Cortex of kidney (tissue), 1 donor: ENCODE results near the gene RHCE.
"Not testable (repeated sequence)": the region's sequence is repeated elsewhere in the genome, so short reads cannot be mapped to it uniquely, and the experiment has no call there.

Source experiments
- DNase-seq: peaks from one replicate; lab custom pipeline; 2025; lab: John Stamatoyannopoulos, UW

The RHCE gene

DNA sequence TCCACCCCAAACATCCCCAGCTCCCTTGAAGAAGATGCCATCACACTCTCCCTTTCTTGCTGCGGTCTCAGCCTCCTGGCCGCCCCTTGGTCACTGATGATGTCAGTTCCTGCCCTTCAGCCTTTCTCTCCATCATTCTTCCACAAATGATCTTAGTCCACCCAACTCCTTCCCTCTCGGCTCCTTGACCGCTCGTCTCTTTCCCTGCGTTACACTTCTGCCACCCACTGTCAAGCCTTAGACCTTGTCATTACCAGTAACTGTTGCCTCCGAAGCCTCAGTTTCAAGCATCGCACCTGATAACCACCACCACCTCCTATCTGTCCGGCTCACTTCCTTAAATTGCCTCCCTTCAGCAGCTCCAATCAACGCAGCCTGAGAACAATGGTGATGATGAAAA, 23.1 kb downstream of the RHCE start:
- not testable (repeated sequence) for DNase-seq

DNA sequence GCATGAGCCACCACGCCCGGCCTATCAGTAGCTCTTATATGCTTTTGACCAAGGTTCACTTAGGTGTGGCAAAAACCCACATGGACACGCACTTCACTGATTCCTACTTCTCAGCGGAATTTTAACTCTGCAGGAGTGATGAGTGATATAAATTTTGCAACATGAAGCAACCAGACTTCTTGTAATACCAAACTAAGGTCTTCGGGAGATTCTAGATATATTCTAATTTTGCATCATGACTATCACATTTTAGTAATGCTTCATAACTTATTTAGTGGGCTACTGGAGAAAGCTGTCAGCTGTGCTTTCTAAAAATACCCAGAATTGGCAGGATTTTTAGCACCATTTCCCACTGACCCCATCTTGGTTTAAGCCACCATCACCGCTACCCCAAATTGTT, 27.8 kb downstream of the RHCE start:
- DNase-seq: no peak

DNA sequence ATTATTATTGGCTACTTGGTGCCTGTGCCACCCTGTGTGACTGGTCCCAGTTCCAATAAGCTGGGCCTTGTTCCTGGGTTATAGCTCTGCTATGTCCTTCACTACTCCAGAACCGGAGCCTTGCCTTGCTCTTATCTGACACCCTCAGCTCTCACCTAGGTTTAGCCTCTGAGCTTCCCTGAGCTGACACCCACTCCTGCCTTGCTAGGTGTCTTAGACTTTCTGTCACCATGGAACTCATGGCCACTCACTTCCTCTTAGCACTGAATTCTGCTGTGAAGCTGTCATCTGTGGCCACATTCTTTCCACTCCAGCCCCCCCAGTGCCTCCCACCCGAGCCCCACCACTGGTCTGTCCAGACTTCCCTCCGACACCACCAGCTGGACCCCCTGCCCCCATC, 30.9 kb downstream of the RHCE start:
- not testable (repeated sequence) for DNase-seq

DNA sequence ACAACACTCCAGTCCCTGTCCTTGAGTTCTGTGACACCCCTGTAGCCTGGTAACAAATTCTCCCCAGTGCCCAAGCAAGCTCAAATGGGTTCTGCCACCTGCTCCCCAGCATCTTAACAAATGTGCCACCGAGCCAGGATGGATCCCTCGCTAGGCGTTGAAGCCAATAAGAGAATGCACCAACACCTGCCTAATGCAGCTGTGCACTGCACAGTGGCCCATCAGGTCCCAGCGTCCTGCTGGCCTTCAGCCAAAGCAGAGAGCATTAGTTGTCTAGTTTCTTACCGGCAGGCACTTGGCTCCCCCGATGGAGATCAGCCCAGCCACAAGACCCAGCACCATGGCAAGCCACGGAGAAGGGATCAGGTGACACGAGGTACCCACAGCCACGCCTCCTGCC, 31.9 kb downstream of the RHCE start:
- not testable (repeated sequence) for DNase-seq

DNA sequence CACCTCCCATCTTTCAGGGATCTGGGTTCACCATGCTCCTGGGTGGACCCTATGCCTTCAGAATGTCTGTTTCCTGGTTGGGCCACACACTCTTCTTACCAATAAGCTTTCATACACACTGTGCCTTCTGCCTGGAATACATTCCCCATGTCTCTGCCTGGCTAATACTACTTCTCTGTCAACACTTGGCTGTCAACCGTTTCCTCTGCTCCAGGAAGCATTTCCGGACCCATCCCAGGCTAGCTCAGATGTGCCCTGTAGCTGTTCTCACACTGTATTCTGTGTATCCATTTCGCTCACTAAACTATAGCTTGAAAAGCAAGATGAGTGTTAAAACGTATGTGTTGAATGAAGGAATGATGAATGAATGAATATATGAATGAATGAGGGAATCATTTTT, 33.5 kb downstream of the RHCE start:
- DNase-seq: not testable (repeated sequence)

DNA sequence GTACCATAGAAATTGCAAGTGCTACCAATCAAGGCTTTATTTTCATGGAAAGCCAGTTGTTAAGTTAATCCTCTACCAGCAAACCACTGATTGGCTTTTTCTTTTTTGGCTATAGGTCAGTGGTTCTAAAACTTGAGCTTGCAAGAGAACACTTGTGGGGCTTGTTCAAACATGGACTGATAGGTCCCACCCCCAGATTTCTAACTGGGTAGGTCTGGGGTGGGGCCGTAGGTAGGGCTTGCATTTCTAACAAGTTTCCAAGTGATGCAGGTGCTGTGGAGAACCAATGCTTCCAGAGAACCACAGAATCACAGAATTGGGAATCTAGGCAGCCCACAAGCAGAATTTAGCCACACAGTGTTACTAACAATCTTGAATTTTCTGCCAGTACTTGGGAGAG, 36.8 kb downstream of the RHCE start:
- not testable (repeated sequence) for DNase-seq

DNA sequence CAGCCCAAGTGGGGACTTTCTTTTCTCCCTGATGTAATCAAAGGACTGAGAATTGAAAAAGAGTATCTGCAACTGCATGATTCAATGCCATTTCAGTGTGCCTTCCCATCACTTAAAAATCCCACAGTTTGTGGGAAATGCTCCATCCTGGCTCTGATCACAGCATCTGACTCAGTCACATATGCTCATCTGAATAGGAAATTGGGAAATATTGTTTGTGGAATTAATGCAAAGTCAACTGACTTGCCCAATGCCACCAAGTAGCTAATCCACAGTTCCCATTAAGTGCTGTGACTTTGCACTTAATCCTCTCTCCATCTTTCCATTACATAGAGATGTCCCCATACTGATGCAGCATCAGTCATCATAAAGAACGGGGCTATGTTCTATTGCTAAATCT, 37.5 kb downstream of the RHCE start:
- DNase-seq: not testable (repeated sequence)

DNA sequence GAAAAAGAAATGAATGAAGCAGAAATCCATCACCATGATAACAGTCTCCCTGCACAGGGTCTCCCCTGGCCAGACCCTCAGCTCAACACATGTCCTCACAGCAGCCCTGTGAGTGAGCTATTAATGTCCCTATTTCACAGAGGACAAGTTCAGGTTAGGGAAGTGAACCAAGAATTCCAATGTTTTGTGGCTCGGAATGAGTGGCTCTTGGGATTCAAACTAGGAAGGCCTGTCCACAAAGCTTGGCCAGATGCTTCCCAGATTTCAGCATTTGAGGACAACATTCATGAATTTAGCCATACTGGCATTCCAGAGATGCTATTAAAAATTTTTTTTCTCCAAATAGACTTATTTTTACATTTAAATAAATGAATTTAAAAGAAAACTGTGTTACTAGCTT, 38.1 kb downstream of the RHCE start:
- DNase-seq: not testable (repeated sequence)

DNA sequence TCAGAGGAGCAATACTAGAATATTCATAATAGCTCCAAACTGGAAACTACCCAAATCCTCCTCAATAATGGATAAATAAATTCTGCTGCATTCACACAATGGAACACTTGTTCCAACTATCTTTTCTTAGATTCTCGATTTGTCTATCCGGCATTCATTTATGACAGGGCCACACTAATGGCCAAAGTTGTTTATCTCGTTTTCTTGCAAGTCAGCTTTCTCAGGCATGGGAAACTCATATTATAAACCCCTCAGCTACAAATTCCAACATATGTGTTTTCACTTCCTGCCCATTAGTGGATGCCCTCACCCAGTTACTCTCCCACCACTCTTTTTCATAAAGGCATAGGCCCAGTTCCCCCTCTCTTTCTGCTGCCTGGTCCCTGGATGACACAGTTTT, 42.3 kb downstream of the RHCE start:
- DNase-seq: not testable (repeated sequence)

DNA sequence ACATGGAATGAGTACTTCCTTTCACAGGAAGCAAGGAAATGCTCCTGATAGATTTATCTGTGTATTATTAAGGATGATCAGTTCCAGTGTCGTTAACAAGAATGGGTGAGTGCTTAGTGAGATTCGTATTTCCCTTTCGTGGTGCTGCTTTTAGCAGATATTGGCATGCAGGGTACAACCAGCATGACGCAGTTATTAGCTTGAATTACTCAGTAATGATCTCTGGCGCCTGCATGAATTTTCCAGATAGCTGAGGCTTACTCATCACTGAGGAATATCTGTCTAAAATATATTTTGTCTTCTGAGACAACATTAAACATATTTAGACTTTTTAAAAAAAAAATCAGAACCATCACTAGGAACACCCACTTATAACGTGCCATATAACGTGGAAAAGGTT, 48.9 kb downstream of the RHCE start:
- DNase-seq: not testable (repeated sequence)

DNA sequence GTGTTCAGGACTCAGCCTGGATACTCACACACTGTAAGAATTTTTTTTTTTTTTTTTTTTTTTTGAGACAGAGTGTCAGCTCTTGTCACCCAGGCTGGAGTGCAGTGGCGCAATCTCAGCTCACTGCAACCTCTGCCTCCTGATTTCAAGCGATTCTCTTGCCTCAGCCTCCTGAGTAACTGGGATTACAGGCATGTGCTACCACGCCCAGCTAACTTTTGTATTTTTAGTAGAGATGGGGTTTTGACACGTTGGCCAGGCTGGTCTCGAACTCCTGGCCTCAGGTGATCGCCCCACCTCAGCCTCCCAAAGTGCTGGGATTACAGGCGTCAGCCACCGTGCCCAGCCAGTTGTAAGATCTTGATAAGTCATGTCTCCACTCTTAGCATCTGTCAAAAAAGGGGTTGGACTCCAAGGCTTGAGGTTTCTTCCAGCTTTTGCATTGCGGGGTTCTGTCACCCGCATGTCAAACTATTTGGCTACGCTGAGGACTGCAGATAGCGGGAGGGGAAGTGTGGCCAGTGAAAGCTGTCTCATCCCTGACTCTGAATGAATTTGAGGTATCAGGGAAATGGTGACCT, 50.8 kb downstream of the RHCE start:
- not testable (repeated sequence) for DNase-seq

DNA sequence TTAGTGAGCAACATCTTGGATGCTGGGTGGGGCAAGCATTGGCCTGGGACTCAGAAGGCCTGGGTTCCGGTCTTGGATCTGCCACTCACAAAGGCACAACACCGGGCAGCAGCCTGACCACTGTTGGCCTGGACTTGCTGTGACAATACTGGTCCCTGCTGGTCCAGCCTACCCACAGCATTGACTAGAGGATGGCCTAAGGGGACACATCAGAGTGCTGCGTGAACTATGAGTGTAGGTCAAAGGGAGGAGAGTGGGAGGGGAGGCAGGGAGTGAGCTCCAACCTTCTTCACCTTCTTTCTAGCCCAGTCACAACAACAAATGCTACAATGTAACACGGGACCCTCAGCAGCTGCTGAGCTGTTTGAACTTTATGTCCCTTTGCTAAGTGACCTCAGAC, 51.4 kb downstream of the RHCE start:
- DNase-seq: no peak

DNA sequence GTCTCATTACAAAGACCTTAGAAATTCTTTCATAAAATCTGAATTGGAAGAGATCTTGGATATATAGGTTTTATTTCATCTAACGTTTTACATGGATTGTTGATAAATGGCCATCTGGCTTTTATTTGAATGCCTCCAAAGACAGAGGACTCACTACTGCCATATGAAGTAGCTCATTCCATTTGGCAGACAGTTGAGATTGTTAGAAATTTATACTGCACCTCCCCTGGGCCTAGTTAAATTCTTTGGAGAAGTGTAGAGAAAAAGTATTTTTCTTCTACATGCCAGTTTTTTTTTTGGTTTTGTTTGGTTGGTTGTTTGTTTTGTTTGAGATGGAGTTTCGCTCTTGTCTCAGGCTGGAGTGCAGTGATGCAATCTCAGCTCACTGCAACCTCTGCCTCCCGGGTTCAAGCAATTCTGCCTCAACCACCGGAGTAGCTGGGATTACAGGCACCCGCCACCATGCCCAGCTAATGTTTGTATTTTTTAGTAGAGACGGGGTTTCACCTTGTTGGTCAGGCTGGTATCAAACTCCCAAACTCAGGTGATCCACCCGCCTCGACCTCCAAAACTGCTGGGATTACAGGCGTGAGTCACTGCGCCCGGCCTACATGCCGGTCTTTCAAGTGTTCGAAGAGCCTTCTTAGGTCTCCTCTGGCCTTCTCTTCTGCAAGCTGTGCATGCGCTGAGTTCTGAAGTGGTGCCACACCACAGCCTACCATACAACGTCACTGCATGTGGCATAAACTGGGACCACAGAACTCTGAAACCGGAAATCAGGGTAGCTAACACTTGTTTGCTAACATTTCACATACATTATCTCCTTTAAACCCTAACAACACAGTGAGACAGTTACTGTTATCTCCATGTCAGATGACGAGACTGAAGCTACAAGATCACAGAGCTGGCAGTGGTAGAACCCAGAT, 57.7 kb downstream of the RHCE start:
- DNase-seq: not testable (repeated sequence)

DNA sequence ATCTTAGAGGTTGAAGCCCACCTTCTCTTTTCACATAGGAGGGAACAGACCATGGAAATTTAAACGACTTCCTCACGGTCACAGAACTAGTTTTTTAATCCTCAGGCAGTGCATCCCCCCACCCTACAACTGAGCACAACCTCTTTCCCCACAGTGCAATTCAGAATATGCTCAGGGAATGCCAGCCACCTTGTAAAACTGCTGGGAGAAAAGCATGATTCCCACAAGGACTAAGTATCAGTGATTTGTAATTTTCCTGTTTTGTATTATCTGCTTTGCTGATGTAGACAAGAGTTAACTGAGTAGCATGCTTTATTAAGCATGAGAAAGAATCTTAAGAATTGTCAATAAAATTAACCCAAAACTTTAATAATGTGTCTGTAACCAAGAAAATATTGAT, 58.7 kb downstream of the RHCE start:
- DNase-seq: no peak

DNA sequence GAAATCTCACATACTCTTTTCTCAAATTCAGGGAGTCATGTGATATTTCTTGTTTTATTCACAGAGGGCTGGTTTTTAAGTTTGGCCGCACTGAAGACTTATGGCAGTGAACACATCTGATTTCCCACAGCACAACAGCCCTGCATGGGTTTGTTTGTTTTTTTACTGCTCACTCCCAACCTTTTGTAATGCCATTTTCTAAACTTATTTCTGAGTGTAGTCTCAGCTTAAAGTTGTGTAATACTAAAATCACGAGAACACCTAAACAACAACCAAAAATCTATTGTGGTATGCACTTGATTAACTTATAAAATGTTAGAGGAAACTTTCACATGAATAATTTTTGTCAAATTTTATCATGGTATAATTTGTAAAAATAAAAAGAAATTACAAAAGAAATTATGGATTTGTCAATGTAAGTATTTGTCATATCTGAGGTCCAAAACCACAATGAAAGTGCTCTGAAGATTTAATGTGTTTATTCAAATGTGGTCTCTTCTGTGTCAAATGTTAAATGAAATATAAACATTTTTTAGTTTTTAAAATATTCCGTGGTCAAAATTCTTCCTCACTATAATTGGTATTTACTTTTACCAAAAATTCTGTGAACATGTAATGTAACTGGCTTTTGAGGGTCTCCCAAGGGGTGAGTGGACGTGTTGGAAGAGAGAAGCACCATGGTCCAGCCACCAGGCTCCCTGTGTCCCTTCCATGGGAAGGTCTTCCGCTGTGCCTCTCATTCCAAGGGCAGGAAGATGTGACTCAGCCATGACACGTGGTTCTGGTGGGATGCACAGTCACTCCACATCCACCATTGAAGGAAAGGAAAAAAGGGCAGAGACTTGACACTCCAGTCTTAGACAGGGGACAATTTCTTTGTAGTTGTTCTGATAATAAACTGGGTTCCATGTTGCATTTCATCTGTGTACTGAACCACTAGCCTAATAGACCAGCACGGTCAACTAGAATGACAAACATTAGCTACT, 59.7 kb downstream of the RHCE start:
- DNase-seq: no peak

DNA sequence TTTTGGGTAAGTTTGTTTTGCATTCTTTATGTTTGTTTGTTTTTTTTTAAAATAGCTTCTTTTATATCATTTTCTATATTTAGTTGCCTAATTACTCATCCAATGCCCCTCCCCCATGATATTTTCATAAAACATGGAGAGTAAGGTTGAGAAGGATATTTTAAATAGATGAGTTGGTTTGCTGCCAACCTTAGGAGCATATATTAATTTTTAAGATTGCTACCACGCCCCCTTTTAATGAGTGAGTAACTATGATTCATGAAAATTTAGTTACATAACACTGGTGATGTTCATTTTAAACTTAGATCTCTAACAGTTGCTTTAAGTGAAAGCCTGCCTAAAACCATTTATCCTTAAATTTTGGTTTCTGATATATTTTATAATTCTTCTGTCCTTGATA, 63.8 kb downstream of the RHCE start:
- DNase-seq: no peak

DNA sequence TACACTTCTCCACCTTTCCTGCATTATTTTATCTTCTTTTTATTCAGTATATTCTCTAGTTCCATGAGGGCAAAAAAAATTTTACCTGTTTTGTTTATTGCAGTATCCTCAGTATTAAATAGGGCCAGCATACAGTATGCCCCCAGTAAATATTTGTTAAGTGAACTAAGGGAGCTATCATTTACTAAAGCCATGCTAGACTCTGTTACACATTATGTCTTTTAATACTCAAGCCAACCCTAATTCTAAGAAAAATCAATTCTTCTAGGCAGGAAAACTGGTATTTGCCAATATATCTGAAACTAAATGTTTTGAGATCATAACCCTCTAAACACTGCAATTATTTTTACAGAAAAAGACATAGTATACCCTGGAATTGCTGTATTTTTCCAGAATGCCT, 64.2 kb downstream of the RHCE start:
- DNase-seq: no peak

DNA sequence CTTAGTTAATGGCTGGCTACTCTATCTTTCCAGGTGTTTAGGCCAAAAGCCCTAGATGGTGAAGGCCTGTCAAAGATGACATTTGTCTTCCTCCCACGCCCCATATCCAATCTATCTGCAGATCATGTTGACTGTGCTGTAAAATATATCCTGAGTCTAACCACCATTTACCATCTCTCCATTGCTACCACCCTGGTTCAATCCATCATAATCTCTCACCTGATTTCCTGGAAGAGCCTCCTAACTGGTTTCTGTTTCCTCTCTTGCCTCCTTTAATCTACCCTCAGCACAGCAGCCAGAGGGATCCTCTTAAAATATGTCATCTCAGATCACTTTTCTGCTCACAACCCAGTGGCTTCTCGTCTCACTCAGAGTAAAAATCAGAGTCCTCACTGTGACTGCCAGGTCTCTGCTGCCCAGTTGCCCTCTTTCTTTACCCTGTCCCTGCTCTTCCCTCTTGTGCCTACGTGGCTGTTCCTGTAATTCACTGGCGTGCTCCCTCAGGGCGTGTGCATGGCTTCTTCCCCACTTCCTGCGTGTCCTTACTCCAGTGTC, 64.7 kb downstream of the RHCE start:
- no peak for DNase-seq

DNA sequence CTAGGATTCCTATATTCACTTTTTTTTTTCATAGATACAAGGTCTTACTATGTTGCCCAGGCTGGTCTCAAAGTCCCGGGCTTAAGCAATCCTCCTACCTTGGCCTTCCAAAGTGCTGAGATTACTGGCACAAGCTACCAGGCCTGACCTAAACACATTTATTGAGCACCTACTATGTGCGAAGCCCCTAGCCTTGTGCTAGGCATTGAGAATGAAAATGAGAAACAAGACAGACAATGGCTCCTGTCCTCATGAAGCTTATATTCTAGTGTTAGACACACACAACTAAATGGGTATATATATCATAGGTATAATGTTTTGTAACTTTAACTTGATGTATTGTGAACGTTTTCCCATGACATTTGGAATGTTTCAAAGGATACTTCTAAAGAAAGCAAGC, 71.0 kb downstream of the RHCE start:
- no peak for DNase-seq

DNA sequence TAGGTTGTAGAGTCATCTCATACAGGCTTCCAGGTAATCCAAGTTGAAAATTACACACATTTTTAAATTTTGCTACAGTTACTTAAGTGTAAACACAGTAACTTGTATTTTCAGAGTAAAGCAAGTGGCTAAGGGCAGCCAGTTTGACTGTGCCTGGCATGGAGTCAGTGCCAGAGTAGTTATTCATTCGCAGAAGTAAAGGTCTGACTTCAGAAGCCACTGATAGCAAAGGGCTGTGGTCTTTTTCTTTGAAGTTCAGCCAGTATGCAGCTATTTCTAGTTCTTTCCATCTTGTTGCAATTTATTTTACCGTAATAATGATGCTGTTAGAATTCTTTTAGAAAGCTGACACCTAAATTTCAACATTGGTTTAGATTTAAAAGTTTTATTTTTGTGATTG, 73.1 kb downstream of the RHCE start:
- no peak for DNase-seq

DNA sequence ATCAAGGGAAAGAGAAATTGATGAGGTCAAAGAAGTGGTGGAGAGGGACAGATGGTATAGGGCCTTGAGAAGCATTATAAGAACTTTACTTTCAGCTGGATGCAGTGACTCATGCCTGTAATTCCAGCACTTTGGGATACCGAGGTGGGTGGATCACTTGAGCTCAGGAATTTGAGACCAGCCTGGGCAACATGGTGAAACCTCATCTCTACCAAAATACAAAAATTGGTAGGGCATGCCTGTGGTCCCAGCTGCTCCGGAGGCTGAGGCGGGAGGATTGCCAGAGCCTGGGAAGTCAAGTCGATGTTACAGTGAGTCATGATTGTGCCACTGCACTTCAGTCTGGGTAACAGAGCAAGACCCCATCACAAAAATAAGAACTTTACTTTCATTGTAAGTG, 76.8 kb downstream of the RHCE start:
- no peak for DNase-seq

DNA sequence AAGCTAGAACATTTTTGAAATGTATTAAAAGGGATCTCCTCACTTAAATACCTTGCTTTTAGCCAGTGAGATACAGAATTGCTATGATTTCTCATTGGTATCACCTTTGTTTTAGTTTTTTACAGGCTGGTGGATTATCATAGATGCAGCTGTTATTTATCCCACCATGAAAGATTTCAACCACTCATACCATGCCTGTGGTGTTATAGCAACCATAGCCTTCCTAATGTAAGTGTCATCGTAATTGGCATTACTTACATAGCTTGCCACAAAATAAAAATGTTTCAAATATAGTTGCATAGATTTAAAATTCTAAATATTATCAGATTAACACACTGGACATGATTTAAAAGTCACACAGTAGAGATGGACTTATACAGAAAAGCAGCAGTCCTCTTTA, 77.8 kb downstream of the RHCE start:
- DNase-seq: no peak
